Measurements from ENCODE around the gene OSGIN1.

The OSGIN1 gene

DNA sequence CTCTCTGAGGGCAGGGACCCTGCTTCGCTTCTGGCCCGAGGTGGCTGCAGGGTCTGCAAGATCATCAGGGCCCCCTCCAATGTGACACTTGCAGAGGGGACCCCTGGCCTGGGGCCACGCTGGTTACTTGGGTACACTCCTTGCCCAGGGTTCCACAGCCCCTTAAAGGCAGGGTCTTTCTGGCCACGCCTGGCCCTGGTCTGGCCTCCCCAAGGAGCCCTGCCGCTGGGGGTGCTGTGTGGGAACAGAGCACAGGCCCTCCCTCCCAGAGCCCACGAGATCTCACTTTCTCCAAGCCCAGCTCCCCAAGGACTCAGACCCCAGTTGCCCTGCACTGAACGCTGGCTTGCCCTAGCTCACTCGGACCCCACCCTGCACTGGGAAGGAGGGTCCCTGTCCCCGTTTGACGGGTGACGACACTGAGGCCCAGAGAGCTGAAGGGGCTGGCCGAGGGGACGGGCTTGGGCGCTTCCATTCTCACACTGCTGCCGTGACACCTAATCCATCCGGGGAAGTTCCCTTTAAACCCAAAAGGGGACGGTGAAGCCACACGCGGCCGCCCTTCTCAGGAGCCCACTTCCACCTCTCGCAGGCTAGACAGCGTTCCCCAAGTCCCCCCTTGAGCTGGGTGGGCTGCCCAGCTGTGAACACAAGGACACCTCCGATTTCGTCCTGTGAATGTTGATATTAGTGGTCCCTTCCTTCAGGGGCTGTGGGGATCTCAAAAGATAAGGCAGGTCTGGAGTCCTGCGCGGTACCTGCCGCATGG is 26.9 kb upstream of the OSGIN1 start:
- DNase-seq (ENCODE audit: low read depth in 2 of 3, low spot score in 1 of 3), result no peak

DNA sequence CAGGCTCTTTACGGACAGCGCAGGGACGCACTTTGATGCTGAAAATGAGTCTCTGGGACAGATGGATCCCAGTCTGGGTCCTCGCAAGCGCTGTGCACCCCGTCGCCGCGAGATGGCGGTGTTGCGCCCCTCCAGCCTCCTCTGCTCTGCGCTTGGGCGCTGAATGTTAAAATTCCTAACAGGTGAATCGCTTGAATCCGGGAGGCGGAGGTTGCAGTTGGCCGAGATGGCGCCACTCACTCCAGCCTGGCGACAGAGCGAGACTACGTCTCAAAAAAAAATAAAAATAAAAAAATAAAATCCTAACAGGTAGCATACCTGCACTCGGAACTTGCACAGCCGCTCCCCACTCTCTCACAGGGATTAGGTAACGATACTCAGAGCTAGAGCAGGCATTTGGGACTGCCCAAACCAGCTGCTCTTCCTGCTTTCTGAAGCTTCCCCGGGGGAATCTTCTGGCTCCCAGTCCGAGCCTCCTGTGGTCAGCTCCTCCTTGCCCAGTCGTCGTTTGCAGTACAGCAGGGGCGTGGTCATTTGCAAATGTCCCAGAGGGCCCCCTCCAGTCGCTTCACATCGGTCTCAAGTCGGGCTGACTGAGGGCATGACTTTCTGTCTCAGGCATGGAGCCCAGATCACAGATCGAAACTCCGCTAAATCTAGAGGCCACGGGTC is 26.2 kb upstream of the OSGIN1 start:
- DNase-seq (ENCODE audit: low read depth in 2 of 3, low spot score in 1 of 3), result peak; percentile 36 to 70 (median 52)

DNA sequence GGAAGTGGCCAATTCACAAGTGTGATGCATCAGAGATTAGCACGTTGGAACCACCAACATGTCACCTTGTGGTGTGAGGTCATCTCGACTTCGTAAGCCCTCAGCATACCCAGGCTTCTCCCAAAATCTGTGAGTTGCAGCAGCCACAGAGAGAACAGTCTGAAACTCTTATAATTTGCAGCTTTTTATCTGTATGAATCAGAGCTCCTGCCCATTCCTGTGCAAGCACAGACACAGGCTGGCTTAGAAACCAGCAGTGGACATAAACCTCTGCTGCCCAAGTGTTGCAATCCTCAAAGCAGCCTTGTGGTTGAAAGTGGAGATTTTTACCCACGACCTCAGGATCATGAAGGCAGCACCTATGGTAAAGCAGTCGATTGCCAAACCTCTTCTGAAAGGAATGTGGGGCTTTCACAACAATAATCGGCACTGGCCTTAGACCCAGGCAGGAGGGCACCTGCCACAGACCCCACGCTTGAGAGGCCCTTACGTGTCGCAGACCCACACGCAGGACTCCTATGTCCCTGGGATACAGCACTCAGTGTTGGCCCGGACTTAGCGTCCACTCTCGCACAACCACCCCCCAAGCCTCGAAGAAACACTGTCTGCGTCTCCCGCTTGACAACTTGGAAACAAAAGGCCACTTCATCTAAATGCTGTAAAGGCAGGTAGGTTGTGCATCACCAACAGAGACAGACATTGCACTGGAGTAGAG is 24.5 kb upstream of the OSGIN1 start:
- DNase-seq (ENCODE audit: low read depth in 2 of 3, low spot score in 1 of 3), result no peak

DNA sequence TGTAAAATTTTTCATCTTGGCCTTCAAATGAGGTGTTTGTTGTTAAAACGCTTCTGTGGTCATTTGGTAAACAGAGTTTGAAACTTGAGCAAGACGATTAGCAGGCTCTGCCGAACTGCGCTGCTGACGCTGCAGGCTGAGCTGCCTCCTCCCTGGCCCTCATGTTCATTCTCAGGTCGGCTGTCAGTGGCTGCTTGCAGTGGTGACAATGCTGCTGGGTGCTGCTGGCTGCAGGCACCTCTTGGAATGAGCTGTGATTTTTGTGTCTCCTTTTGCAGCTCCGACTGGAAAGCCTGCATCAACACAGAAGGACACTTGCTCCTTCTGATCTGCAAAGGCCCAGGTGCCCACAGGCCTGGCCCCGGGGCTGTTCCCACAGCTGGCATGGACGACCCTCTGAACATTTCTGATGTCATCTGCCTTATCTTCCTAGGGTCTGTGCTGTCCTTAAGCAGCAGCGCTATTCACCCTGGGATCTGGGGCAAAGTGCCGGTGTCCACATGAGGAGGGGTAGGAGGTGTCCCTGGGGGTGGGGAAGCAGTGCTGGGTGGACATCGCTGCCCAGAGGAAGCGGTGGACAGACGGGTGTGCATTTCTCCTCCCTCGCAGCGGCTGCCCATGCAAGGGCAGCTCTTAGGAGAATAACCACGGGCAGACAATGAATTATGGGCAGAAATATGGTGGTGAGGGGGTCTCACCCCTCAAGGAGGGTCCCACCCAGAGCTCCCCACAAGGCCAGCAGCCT is 23.1 kb upstream of the OSGIN1 start:
- no peak for DNase-seq (ENCODE audit: low read depth in 2 of 3, low spot score in 1 of 3)

DNA sequence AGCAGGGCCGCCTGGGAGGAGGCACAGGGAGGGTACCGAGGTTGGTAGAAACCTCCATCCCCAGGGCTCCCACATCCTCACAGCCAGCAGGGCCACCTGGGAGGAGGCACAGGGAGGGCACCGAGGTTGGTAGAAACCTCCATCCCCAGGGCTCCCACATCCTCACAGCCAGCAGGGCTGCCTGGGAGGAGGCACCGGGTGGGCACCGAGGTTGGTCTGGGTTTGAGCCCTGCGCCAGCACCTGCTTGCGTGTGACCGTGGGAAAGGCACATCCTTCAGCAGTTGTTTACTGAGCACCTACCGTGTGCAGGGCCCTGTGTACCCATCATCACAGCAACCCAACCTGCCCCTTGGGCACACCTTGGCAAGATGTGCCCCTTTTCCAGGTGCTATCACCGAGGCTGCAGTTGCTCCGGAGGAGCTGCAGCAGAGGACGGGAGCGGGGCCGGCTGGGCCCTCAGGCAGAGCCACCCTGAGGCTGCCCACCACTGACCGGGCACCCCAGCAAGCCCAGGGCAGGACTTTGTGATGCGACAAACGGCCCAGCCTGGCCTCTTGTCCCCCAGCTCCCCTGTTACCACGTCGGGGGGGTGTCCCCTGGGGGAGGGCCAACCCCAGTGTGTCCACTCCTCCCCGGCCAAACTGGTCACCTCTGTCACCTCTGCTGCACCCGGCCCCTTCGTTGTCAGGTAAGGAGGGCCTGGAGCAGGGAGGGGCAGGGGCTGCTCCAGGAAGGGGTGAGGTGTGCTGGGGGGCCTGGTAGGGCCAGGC is 22.1 kb upstream of the OSGIN1 start:
- no peak for DNase-seq (ENCODE audit: low read depth in 2 of 3, low spot score in 1 of 3)

DNA sequence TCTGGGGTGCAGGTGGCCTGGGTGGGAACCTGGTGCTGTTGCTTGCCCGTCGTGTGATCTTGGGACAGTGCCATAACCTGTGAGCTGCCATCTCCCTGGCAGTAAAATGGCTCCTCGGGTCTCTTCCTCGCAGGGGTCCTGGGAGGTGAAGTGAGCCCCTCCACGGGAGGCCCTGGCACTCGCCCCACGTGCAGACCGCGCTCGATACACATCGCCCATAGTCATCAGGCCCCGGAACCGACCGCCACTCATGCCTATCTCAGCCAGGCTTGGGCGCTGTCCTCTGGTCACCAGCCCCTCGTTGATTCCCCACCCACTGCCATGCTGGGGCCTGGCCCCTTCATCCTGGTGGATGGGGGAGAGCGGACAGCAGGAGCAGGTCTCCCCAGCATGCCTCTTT is 21.5 kb upstream of the OSGIN1 start:
- no peak for DNase-seq (ENCODE audit: low read depth in 2 of 3, low spot score in 1 of 3)

DNA sequence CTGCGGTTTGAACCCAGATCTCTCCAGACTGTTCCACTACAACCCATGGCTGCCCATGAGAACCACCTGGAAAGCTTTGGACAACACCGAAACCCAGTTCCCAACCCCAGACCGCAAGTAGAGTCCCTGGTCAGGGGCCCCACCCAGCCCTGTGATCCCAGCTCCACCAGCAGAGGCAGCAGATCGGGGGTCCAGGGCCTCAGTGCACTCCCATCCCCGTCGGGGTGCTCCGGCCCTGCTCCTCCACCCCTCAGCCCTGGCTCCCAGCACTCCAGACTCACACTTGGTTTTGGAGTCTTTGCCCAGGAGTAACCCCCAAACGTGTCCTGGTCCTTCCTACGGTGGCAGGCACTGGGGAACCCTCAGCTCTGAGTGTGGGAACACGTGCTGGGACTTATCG is 20.7 kb upstream of the OSGIN1 start:
- DNase-seq (ENCODE audit: low read depth in 2 of 3, low spot score in 1 of 3), result no peak

DNA sequence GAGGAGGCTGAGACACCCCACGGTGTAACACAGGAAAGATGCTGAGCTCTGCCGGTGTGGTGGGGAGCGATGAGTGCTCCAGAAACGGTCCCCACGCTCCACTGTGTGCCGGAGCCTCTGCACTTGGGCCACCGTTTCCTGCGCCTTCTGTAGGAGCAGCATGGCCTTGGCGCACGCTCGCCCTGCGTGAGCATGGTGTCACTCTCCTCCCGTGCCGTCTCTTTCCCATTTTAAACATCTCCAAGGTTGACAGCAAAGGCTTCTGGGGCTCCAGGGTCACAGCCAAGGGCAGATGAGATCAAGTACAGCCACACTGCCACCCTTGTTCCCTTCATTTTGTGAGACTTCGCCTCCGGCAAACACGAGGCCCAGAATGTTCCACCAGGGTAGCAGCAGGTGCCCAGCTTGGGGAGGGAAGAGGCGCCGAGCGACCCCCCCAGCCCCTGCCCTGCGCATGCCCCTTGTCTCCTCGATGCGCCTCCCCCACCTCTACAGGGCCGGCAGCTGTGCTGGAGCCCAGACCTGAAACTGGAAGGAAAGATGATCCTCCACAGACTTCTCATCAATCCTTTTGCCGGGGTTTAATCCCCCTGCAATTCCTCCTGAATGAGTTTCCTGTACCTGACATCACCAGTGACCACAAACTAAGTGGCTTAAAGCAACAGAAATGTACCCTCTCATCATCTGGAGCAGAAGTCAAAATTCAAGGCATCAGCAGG is 19.9 kb upstream of the OSGIN1 start:
- DNase-seq (ENCODE audit: low read depth in 2 of 3, low spot score in 1 of 3), result no peak

DNA sequence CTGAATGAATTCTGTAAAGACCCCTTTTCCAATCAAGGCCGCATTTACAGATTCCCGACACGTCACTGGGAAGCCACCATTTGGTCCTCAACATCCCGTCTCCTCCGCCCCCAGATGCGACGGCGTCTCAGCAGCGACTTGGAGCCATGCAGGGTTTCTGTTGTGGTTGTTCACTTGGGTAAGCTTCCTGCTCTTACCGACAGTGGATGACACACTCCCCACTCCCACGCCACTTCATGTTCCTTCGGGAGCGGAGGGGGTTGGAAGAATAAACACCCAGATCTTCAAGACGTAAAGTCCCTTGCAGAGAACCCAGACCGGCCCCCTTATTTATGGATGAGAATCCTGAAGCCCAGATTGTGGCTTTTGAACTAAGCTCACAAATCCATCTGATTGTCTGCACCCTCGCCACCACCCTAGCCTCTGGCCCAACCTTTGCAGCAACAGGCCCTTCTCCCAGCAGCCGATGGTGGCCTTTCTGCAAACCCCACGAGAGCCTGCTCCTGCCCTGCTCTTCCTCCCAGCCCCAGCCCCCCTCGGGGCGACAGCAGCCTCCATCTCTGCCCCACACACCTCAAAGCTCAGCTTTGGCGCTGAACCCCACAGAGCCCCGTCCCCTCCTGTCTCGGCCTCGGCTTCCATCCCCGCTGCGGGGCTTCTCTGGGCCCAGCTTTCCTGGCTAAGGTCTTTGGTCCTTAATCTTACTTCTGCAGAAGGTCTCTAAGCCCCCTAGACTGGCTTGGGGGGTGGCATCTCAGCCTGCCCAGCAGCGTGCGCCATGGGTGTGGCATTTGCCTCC is 19.0 kb upstream of the OSGIN1 start:
- no peak for DNase-seq (ENCODE audit: low read depth in 2 of 3, low spot score in 1 of 3)

DNA sequence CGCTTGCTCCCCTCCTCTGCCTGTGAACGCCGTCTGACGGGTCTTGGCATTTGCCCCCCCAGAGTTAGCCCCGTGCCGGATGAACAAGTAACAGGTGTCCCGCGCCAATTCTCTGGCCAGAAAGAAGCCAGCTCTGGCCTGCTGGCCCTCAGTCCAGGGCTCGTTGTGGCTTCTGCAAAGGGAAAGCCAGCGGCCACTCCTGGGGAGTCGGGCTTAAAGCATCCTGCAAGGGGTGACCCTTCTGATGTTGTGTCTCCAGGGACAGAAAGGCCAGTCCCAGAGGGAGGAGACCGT is 18.4 kb upstream of the OSGIN1 start:
- no peak for DNase-seq (ENCODE audit: low read depth in 2 of 3, low spot score in 1 of 3)

DNA sequence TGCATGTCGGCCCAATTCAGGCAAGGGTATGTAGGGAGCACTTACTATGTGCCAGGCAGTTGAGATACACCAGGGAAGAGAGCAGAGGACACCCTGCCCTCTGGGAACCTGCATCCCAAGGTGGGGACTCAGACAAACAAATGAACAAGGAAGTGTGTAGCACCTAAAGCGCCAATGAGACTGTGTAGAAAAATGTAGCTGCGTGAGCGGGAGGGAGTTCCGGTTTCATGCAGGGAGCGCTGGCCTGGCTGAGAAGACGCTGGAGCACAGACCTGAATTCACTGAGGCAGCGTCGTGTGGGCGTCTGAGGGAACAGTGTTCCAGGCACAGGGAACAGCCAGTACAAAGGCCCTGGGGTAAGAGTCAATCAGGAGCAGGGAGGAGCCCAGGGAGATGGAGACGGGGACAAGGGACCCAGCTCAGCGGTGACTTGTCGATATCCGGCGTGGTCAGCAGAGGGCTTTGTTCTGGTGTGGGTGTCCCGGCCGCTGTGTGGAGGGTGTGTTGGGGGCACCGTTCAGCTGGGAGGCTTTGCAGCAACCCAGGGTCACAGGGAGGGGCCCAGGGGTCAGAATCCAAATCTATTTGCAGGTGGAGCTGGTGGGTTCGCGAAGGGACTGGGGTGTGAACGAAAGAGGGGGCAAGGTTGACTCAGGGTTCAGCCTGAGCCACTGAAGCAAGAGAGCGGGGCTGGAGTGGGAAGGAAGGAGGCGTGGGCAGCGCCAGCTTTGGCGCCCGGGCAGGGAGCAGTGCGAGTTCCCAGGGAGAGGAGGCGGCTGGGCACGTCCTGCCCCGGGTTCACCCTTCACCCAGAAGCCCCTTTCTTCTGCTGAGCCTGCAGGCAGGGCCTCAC is 17.8 kb upstream of the OSGIN1 start:
- no peak for DNase-seq (ENCODE audit: low read depth in 2 of 3, low spot score in 1 of 3)

DNA sequence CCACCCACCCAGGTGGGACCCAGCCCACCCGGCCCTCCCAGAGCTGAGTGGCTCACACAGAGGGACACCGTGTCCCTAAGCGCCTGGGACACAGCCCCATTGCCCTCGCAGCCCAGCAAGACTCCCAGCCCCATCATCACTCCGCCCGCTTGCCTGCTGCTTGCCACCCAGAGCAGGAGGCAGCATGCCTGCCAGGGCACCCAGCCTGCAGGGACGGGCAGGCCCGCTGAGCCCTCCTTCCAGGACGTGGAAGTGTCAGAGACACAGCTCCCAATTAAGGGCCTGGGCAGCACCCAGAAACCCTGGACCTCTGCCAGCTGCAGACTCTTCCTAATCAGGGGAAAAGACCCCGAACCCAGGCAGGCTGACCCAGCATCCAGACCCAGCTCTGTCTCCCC is 17.2 kb upstream of the OSGIN1 start:
- no peak for DNase-seq (ENCODE audit: low read depth in 2 of 3, low spot score in 1 of 3)

DNA sequence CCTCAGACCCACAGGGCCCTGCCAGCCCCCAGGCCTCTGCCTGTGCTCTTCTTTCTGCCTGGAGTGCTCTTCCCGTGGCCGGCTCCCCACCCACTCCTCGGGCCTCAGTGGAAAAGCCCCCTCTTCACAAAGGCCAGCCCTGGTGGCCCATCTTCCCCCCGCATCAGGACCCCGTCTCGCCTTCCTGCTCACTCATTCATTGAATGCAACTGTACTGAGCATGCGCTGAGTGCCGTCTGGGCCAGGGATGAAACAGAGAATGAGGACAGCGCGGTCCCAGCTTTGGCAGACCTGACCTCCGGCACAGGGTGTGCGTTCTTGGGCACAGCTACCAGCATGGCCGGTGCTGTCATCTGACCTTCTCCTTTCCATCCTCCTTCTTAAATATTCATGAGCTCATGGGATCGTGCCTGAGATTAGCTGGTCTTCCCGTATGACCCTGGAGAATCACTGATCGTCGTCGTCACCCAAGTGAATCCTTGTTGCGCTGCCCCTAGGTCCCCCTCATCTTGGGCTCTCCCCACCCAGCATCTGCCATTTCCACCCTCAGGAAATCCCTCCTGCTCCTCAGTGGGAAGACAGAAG is 16.4 kb upstream of the OSGIN1 start:
- no peak for DNase-seq (ENCODE audit: low read depth in 2 of 3, low spot score in 1 of 3)

DNA sequence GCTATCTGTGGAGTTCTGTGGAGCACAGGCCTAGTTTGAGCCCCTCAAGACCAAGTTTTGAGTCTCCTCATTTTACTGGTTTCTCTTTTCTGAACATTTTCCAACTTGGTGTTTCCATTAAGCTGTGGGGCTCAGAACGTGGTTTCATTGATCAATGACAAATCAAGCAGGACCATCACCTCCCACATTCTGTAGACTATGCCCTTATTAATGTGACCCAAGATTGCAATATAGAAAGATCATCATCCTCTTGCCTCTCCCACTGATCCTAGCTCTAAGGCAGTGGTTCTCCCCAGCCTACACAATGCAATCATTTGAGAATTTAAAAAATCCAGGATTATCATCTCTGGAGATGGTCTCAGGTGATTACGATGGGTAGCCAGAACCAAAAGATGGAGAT is 15.8 kb upstream of the OSGIN1 start:
- DNase-seq (ENCODE audit: low read depth in 2 of 3, low spot score in 1 of 3), result no peak

DNA sequence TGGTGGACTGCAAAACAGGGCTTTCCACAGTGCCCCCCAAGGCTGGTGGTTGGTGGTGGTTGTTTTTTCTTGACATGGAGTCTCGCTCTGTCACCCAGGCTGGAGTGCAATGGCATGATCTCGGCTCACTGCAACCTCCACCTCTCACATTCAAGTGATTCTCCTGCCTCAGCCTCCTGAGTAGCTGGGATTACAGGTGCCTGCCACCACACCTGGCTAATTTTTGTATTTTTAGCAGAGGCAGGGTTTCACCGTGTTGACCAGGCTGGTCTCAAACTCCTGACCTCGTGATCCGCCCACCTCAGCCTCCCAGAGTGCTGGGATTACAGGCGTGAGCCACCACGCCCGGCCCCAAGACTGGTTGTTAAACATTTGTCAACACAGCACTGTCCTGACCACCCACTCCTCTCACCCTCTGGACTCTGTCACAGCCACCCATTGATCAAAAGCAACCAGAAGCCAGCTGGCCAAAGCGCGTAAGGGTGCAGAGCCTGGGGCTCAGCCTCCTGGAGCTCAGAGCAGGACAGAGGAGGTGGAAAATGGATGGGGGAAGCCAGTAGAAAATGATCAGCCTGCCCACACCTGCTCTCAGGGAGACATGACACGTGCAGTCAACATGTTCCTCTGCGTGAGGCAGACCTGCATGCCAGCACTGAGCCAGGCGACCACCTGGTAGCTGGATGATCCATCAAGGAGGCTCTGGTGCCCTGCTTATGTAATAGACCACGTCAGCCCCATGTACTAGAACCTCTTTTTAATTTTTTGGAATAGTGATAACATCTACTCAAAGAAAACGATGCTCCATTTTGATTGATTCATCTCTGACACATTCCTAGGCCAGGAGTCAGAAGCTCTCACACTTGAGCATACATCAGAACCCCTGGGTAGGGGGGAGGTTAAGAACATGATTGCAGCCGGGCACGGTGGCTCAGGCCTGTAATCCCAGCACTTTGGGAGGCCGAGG is 14.8 kb upstream of the OSGIN1 start:
- no peak for DNase-seq (ENCODE audit: low read depth in 2 of 3, low spot score in 1 of 3)

DNA sequence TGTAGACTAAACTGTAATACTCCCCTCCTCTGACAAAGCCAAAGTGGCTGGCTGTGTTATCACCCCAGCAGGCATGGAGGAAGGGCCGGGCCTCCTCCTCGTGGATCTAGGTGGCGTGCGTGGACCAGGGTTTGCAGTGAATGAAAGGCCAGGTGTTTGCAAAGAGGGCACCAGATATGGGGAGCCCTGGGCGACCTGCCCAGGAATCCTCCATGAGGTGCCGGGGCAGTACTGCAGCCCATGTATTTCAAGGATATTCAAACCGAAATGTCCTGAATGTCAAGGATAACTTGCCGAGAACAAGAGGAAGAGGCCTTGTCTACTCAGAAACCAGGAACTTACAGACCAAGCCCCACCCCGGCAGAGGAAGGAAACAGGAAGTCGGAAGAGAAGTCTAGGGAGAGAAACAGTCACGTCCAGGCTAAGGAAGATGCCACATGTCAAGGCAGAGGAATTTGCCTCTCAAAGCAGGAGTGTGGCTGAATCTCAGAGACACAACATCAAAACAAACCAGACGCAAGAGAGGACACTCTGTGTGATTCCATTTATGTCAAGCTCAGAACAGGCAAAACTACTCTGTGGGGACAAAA is 13.7 kb upstream of the OSGIN1 start:
- no peak for DNase-seq (ENCODE audit: low read depth in 2 of 3, low spot score in 1 of 3)

DNA sequence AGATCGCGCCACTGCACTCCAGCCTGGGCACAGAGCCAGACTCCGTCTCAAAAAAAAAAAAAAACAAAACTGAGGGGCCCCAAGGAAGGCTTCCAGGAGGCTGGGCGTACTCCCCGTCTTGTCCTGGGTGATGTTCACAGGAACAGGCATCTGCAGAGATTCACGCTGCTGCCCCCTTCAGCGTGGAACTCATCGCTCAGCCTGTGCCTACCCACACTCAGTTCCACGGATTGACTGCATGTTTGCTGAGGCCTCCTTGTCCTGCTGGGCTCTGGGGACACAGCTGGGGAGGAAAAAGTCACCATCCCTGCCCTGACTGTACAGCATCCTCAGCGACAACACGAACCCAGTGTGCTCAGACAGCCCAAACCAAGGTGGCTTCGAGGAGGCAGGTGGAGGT is 12.9 kb upstream of the OSGIN1 start:
- DNase-seq (ENCODE audit: low read depth in 2 of 3, low spot score in 1 of 3), result no peak

Data from stimulated activated CD4-positive, alpha-beta T cell treated with anti-CD3 and anti-CD28 coated beads, Interleukin-12 subunit alpha, Interleukin-12 subunit beta, amount 100 ng/mL, for 48 hours (primary cell).